Activated CD4-positive, alpha-beta T cell treated with anti-CD3 and anti-CD28 coated beads, Interleukin-2, Interleukin-4, amounts not matched to agents 100 ng/mL and 50 ng/mL, durations not matched to agents 16 hours and 8 hours (primary cell): ENCODE data around the gene VSIG2.

Experiments
- DNase-seq: peaks from one replicate; pipeline ENCODE4 v3.0.0-alpha.2; 2020; ENCODE audit warnings: low spot score

Gene VSIG2

DNA sequence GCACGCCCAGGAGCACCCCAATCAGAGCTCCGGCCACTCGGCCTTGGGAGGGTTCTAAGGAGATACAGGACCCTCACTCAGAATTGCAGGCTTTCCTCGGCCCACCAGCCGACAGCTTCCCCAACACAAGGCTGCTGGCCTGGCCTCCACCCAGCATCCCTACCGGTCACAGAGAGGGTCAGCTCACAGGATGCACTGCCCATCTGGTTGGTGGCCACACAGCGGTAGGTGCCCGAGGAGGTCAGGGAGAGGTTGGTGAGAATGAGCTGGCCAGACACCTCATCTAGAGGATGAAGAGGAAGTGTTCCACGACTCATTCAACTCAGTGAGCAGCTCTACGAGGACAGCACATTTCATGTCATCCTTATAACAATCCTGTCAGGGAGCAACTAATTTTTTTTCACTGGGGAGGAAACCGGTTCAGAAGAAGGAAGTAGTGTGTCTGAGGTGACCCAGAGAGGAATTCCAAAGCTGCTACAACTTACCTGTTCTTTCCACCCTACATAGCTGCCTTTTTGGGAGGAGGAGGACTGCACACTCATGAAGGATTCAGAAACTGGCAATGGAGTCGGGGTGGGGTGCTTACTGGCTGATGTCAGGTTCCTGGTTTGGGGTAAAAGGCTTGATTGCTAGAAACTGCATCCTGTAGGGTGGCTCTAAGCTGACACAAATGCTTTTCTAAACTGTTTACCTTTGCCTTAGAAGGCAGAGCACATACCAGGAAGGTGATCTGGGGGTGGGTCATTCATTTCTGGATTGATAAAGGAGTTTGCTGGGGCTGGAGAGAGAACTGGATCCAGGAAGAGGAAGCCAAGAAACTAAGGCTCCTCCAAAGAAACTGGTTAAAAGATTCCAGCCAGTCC, 3.3 kb downstream of the VSIG2 start:
- no peak for DNase-seq

GRCh38 chr11:124748100-124748418, 4.0 kb downstream of the VSIG2 start:
- DNase-seq = no peak

GRCh38 chr11:124747406-124748099, 4.5 kb downstream of the VSIG2 start:
- no peak for DNase-seq

GRCh38 chr11:124746621-124747243, 5.3 kb downstream of the VSIG2 start:
- peak; percentile 72 for DNase-seq

- peak; percentile 28 for DNase-seq
These were observed 6.0 kb downstream of the VSIG2 start for GRCh38 chr11:124745835-124746620.

DNA sequence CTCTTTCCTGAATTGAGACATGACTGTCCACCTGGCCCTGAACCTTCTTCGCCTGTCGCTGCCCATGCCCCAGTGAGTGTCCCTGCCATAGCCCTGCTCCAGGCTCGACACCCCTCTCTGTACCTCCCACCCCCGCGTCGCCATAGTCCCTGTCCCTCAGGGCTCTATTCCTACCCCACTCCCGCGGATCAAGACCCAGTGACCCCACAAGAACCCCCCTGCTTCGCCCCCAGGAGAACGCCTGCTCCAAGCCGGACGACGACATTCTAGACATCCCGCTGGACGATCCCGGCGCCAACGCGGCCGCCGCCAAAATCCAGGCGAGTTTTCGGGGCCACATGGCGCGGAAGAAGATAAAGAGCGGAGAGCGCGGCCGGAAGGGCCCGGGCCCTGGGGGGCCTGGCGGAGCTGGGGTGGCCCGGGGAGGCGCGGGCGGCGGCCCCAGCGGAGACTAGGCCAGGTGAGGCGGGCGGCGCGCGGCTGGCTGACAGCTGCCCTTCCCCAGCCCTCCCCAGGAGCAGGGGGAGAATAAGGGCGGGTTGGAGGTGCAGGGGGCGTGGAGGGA, 6.7 kb downstream of the VSIG2 start:
- DNase-seq = no peak

DNA sequence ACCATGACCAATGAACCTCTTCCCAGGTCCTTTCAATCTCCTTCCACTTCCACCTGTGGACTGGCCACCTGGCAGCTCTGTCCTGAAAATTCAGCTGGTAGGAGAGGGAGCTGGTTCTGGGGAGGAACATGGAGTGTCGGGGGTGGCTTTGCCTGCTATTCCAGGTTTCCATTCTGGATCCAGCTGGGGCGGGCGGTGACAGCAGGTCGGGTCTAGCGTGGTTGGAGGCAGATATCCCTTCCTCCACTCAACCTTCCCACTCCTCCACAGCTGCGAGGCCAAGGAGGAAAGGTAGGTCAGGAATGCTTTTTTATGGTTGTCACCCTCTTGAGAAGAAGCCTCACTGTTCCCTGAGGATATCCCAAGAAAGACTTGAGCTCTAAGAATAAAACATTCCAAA, 9.0 kb downstream of the VSIG2 start:
- no peak for DNase-seq

DNA sequence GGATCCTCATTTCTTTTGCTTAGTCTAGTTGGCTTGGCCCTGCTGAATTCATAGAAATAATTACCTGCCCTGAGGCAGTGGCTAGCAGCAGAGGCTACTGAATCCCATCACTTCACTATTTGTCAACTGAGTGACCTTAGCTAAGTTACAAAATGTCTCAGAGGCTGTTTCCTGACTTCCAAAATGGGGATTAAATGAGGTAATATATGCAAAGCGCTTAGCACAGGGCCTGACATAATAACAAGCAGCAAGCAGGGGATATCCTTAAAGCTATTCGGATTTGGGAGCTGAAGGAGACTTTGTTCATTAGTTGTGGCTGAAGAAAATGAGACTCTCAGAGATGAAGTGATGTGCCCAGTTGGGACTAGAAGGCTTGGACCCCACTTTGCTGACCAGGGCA, 9.5 kb downstream of the VSIG2 start:
- DNase-seq = no peak

DNA sequence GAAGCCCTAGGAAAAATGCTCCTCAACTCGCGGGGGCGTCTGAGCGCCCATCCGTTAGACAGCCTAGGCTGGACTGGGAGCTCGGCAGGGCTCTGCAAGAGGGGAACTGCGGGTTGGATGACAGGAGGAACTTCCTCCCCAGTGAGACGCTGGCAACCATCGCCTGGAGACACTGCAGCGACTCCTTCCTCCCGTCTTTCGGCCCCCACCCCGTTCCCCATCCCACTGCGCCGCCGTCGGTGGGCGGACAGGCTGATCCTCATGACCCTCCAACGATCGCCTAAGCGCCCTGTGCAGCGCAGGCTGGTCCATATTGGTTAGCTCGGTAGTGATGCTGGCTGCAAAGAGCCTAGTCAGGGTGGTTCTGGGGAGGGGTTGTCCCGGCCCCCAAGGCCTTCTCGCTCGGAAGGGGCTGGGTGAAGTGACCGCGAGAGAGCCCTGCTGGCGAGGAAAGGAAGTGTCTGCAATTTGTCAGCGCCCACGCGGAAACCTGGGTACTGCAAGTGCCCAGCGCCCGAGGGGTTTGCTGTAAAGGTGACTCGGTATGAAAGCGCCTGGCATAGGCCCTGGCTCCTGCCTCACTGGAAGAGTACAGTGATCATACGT, 11.7 kb downstream of the VSIG2 start:
- peak; percentile 29 for DNase-seq

- peak; percentile 85 for DNase-seq
These were observed 12.4 kb downstream of the VSIG2 start, which contains the start of gene NRGN for GRCh38 chr11:124739479-124740276. Gene NRGN (plus strand): TSS chr11:124739942. CDS start chr11:124740085, 143 bp downstream.

DNA sequence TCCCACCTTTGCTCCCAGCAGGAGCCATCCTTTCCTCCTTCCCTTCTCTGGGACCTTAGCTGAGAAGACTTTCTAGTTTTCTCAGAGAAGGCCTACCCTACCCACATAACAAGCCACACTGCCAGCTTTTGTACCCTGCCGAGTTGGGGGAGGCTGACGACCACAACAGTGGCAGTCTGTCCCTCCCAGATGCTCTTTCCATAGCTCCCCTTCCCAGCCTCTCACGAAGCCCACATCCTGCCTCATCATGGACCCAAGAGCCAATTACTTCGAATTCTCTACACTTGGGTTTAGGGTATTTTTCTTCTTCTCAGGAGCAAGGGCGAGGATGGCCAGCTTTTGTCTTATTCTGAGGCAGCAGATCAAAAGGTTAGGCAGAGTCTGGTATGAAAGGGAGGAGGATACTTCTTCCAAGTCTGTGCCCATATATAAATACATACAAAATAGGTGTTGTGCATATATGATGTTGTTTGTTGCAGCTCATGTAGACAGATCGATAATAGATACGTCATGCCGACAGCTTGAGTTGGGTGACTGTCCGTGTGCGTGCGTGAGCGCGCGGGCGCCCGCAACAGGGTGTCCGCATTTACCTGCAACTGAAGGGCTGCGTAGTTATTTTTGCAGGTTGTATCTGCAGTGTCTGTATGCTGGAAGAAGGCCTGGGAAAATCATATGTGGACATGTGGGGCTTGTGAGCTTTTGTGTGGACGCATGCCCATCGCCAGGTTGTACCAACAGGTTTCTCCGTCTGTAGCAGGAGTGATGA, 13.2 kb downstream of the VSIG2 start:
- DNase-seq = no peak

GRCh38 chr11:124737638-124738305, 14.3 kb downstream of the VSIG2 start:
- no peak for DNase-seq

DNA sequence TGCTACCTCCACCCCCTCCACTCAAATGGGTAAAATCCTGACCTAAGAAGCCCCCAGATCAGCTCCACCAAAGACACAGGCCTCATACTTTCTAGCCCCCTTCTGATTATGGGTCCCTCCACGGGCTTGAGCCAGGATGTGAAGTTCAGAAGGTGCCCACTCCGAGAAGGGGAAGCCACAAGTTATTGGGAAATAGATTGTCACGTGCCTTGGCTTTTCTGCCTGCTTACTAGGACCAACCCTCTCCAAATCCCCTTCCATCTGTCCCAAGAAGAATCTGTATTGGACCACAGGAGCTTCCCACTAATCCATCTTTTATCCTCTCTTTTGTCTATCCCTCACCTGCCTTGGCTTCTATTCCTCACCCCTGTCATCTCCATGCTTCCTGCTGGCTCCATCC, 15.3 kb downstream of the VSIG2 start:
- DNase-seq = no peak

- DNase-seq = no peak
These were observed 19.8 kb downstream of the VSIG2 start for GRCh38 chr11:124732230-124732629.

- DNase-seq = no peak
These were observed 22.5 kb downstream of the VSIG2 start for GRCh38 chr11:124729571-124729970.

DNA sequence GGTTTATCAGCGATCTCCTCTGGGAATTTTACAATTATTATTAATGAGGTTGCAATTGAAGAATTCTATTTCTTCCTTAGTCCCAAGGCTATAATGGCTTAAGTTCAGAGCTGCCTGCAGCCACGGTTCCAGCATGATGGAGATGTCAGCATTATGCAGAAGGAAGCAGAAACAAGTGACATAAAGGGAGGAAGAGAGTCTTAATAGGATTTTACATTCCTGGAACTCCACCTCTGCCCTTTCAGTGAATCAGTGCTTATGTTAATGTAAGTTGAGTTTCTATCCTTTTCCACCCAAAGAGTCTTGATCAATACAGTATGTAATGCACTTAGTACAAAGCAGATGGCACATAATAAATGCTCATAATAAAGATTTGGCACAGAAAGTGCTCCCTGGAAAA, 23.9 kb downstream of the VSIG2 start:
- DNase-seq = no peak

DNA sequence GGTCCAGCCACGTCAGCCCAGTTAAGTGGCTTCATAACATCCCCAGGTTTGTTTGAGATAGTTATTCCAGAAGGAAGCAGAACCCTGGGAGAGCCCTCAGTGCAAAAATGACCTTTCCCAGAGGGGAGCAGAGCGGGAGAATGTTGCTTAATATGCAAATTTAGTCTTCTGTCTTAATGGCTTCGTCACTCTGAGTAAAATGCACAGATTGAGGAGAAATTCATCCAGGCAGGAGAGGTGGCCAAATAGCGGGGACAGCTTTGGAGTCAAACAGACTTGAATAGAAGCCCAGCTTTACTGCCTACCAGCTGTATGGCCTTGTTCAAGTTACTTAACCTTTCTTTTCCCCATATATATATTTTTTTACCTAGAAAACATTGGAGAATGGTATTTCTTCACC, 24.6 kb downstream of the VSIG2 start:
- no peak for DNase-seq

DNA sequence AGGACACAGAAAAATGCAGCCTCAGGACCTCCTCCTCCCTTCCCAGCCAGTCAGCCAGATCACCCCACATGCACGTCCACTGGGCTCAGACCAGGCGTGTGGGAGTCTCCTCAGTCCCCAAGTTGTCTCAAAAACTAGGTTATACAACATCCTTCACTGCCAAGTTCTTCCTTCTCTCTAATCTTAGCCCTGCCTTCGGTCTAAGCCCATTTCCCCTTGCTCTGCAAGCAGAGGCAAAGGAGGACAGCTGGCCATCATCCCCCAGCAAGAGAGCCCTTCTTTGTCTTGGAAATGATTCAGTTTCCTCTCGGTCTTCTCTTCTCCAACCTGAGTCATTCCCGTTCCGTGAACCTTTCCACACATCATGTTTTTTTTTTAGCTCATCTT, 26.3 kb downstream of the VSIG2 start:
- DNase-seq = no peak

DNA sequence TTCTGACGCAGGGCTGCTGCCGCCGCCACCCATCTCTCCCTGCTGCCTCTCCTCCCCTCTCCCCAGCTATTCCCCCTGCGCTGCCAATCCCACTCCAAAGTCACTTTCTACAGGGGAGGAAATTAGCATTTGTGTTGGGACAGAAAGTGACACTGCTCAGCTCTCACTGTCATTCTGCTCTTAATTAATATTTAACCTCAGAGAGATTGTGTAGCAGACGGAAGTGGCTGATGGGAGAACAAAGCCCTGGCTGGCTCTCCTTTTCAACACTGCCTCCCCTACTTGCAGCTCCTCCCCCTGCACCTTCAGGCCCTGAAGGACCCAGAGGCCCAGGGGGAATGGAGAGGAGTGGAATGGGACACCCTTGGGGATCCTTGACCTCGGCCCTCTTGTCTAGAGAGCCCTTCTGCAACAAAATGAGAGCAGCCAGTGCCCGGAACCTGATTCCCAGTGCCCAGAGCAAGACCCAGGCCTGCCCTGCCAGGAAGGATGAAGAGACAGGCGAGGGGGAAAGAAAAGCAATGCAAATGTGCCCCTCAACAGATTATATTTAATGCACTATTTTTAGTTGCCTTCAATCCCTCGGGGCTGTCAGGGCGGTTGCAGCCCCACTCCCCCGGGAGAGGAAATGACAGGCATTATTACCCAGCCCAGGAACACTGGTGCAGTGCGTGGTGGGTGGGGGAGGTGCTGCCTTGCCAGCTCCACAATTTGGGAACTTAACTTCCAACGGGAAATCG, 26.9 kb downstream of the VSIG2 start:
- DNase-seq = no peak
